GM12872 (cell line): Measurements from ENCODE around the gene TIPARP.

Experiments
- CTCF ChIP-seq: IDR thresholded peaks from 3 replicates; pipeline ENCODE4 v1.5.1; 2011; ENCODE audit warnings: low read depth, mild to moderate bottlenecking, low read length, moderate library complexity; ENCODE audit not compliant: insufficient read depth

The TIPARP gene

DNA sequence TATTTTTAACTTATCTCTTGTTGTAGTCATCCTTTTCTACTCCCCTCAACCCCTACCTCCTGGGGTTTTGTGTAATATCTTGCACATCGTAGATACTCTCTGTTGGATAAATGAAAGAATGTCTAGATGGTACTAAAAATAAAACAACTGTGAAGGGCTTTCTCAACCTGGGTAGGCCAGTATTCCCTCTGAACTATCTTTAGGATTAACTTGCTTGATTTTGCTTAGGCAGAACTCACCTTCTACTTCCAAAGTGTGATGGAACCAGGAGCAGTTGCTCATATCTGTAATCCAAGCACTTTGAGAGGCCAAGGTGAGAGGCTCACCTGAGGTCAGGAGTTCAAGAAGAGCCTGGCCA lies 32.8 kb upstream of the TIPARP start:
- TF ChIP-seq CTCF = no peak

GRCh38 chr3:156642750-156643728 lies 31.4 kb upstream of the TIPARP start:
- TF ChIP-seq CTCF = no peak

DNA sequence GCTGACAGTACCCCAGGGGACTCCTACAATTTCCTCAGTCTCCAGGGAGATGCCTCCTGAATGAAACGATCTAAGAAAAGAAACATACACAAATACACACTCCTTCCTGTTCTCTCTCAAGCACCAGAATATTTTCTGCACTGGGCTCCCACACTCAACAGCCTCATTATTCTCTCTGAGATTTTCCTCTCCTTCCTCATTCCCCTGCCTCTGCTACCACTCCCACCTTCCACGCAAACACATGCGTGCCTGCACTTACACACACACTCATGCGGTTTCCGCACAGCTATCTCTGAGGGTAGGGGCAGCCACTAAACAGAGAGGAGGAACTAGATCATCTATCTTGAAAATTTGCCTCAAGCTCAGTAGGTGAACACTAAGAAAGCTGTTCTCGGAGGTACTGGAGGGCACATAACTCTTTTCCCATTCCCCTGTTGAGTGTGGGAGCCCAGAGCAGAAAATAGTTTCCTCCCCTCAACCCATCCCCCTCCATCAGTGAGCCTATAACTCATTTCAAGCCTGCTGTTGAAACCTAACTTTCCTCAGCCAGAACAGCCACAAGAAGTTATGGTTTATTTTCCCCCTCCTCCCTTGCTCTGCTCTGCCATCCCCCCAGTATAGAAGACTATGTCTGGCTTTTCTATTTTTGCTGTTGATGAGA lies 30.5 kb upstream of the TIPARP start:
- no peak for TF ChIP-seq CTCF

DNA sequence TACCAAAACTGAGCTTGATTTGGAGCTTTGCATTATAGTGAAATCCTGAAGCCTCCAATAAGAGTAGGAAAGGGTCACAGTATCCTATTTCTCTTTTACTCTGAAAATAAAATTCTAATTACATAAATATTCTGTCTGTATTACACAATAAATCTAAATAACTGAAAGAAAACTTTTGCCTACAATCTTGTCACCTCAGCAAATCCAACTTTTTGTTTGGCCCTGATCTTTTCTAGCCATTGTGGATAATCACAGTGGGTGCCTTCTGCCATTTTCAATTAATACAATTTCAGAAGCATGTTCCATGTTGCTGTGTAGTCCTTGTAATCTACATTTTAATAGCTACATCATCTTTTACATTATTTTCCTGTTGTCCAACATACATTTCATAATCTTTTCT lies 29.4 kb upstream of the TIPARP start:
- TF ChIP-seq CTCF = no peak

DNA sequence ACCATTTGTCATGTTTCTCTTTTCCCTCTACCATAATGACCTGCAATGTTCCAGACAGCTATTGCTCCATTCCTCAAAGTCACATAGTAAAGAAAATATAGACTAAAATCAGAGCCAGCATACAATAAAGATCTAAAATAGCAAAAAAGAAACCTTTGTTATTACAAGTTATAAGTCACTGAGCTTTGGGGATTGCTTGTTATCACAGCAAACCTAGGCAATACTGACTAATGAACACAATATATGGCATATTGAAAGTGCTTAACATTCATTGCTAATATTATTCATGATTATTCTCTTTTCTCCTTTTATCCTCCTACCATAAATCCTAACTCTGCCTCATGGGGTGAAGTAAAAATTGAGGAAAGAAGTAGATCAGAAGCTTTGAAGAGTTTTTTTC lies 27.4 kb upstream of the TIPARP start:
- TF ChIP-seq CTCF = no peak

DNA sequence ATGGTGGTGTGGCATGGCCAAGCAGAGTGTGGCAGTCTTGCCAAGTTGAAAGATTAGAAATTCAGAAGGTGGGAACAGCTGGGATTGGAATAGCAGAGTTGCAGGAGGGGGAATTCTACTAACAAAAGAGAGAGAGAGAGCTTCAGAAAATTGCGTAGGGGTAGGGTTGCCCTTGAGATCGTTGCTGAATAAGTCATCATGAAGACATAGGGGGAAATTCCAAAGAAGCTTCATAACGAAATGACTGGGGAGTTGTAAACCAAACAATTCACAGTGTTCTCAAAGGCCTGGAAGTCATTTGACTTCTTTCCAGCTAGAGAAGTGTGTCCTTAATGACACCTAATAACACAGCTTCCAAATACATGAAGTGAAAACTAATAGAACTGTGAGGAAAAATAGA lies 26.3 kb upstream of the TIPARP start:
- no peak for TF ChIP-seq CTCF

DNA sequence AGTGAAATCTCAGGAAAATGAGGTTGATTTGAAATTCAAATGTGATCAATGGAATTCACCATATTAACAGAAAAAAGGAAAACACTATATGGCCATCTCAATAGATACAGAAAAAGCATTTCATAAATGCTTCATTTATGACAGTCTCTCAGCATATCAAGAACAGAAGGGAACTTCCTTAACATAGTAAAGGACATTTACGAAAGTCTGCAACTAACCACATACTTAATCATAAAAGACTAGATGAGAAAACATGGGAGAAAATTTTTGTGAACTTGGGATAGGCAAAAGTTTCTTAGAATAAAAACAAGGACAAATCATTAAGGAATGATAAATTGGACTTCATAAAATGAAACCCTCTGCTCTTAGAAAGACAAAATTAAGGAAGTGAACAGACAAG lies 24.7 kb upstream of the TIPARP start:
- TF ChIP-seq CTCF = no peak
